ENCODE measurements around the gene MINDY3. TPM values are rescaled to one million over a fixed set of nuclear protein-coding genes. Genes with fewer than 3 reads are reported as not detected.

The MINDY3 gene
- total RNA-seq, 1 experiment from 2014 or later: 11.3 TPM

GRCh38 chr10:15859906-15860691, at the start of gene MINDY3 (continued):
- TF ChIP-seq, protein P1, sequence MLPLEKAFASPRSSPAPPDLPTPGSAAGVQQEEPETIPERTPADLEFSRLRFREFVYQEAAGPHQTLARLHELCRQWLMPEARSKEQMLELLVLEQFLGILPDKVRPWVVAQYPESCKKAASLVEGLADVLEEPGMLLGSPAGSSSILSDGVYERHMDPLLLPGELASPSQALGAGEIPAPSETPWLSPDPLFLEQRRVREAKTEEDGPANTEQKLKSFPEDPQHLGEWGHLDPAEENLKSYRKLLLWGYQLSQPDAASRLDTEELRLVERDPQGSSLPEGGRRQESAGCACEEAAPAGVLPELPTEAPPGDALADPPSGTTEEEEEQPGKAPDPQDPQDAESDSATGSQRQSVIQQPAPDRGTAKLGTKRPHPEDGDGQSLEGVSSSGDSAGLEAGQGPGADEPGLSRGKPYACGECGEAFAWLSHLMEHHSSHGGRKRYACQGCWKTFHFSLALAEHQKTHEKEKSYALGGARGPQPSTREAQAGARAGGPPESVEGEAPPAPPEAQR (CRISPR knock-in tag; IDR thresholded peaks at IDR 0.05): no peak

DNA sequence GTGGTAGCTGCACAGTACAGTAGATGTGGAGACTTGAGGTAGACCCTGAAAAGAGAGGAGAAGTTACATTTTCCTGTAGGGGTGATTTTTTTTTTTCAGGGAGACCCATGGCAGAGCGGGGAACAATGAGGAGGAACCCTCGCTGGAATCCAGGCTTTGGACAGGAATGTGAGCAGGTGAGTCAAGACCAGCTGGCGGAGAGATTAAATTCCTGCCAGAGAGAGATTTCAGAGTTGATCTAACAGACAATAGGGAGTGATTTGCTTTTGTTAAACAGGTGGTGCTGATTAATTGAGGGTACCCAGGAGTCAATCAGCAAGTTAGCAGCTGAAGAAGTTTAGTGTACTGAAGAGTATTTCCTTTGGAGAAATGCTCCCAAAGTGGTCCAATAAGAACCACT, 41.6 kb upstream of the MINDY3 start:
- H3K4me1 Mint-ChIP-seq: peaks cover 9% of the 10 kb centered on the region
- peaks cover 4% of the 10 kb centered on the region; the same call in 1 of the 2 replicates for H3K9me3 Mint-ChIP-seq
- H3K27ac Mint-ChIP-seq: no peak overlapping the region
- ATAC-seq (peak; percentile 80), DNase-seq (ENCODE audit: low spot score) (no peak)
- no peak overlapping the region for H3K4me3 Mint-ChIP-seq
- H3K36me3 Mint-ChIP-seq: no peaks in the 10 kb centered on the region
- TF ChIP-seq USF2 (CRISPR knock-in tag; IDR thresholded peaks at IDR 0.05) (no peak), TEAD4 (CRISPR knock-in tag; IDR thresholded peaks at IDR 0.05) (no peak), ZNF219 (CRISPR knock-in tag; IDR thresholded peaks at IDR 0.05; ENCODE audit: borderline replicate concordance) (no peak), GTF2I (CRISPR knock-in tag; conservative IDR thresholded peaks at IDR 0.05) (no peak), SP1 (CRISPR knock-in tag; conservative IDR thresholded peaks at IDR 0.05) (no peak)
- TF ChIP-seq, protein P2, sequence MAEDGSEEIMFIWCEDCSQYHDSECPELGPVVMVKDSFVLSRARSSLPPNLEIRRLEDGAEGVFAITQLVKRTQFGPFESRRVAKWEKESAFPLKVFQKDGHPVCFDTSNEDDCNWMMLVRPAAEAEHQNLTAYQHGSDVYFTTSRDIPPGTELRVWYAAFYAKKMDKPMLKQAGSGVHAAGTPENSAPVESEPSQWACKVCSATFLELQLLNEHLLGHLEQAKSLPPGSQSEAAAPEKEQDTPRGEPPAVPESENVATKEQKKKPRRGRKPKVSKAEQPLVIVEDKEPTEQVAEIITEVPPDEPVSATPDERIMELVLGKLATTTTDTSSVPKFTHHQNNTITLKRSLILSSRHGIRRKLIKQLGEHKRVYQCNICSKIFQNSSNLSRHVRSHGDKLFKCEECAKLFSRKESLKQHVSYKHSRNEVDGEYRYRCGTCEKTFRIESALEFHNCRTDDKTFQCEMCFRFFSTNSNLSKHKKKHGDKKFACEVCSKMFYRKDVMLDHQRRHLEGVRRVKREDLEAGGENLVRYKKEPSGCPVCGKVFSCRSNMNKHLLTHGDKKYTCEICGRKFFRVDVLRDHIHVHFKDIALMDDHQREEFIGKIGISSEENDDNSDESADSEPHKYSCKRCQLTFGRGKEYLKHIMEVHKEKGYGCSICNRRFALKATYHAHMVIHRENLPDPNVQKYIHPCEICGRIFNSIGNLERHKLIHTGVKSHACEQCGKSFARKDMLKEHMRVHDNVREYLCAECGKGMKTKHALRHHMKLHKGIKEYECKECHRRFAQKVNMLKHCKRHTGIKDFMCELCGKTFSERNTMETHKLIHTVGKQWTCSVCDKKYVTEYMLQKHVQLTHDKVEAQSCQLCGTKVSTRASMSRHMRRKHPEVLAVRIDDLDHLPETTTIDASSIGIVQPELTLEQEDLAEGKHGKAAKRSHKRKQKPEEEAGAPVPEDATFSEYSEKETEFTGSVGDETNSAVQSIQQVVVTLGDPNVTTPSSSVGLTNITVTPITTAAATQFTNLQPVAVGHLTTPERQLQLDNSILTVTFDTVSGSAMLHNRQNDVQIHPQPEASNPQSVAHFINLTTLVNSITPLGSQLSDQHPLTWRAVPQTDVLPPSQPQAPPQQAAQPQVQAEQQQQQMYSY (CRISPR knock-in tag; IDR thresholded peaks at IDR 0.05): no peak
- TF ChIP-seq, protein P3, sequence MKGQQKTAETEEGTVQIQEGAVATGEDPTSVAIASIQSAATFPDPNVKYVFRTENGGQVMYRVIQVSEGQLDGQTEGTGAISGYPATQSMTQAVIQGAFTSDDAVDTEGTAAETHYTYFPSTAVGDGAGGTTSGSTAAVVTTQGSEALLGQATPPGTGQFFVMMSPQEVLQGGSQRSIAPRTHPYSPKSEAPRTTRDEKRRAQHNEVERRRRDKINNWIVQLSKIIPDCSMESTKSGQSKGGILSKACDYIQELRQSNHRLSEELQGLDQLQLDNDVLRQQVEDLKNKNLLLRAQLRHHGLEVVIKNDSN (CRISPR knock-in tag; IDR thresholded peaks at IDR 0.05): no peak
- TF ChIP-seq, protein P4, sequence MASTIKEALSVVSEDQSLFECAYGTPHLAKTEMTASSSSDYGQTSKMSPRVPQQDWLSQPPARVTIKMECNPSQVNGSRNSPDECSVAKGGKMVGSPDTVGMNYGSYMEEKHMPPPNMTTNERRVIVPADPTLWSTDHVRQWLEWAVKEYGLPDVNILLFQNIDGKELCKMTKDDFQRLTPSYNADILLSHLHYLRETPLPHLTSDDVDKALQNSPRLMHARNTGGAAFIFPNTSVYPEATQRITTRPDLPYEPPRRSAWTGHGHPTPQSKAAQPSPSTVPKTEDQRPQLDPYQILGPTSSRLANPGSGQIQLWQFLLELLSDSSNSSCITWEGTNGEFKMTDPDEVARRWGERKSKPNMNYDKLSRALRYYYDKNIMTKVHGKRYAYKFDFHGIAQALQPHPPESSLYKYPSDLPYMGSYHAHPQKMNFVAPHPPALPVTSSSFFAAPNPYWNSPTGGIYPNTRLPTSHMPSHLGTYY (CRISPR knock-in tag; IDR thresholded peaks at IDR 0.05): no peak
- TF ChIP-seq, protein P5, sequence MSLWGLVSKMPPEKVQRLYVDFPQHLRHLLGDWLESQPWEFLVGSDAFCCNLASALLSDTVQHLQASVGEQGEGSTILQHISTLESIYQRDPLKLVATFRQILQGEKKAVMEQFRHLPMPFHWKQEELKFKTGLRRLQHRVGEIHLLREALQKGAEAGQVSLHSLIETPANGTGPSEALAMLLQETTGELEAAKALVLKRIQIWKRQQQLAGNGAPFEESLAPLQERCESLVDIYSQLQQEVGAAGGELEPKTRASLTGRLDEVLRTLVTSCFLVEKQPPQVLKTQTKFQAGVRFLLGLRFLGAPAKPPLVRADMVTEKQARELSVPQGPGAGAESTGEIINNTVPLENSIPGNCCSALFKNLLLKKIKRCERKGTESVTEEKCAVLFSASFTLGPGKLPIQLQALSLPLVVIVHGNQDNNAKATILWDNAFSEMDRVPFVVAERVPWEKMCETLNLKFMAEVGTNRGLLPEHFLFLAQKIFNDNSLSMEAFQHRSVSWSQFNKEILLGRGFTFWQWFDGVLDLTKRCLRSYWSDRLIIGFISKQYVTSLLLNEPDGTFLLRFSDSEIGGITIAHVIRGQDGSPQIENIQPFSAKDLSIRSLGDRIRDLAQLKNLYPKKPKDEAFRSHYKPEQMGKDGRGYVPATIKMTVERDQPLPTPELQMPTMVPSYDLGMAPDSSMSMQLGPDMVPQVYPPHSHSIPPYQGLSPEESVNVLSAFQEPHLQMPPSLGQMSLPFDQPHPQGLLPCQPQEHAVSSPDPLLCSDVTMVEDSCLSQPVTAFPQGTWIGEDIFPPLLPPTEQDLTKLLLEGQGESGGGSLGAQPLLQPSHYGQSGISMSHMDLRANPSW (CRISPR knock-in tag; conservative IDR thresholded peaks at IDR 0.05; ENCODE audit: low read depth): no peak
- POLR2A ChIA-PET: interaction anchor here (0.6 kb wide), 1 partner anchor 650 kb away, joined by 3 read pairs; no protein-coding TSS in a partner anchor
- H3K27me3 Mint-ChIP-seq (ENCODE audit: low read depth): no peaks in the 10 kb centered on the region
- CTCF ChIA-PET: interaction anchor here (0.6 to 3.0 kb wide), 20 partner anchors 11 to 876 kb away, joined by 3 to 22 read pairs (median 4); partner anchors contain the start of gene C1QL3

DNA sequence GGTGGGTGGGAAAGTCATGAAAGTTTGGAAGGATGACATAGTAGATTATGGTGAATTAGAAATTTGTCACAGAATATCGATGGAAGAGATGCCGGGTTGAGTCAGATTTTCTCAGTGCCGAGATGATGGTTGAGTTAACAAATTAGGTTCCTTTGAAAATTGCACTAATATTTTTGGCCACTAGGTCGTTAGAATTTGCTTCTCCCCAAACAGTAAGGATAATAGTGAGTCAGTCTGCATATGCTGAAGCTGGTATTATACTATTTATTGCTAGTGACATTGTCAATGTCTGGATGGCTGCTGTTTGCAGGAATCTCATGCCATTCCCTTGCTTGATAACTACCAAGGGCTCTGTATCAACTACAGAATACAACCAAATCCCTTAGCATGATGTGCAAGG, 37.7 kb upstream of the MINDY3 start:
- Mint-ChIP-seq H3K4me1 (peaks cover 12% of the 10 kb centered on the region), H3K4me3 (no peak overlapping the region), H3K27me3 (ENCODE audit: low read depth) (no peaks in the 10 kb centered on the region), H3K27ac (no peak overlapping the region), H3K9me3 (peaks cover 4% of the 10 kb centered on the region; the same call in 1 of the 2 replicates), H3K36me3 (no peaks in the 10 kb centered on the region)
- DNase-seq (ENCODE audit: low spot score) (no peak), ATAC-seq (no peak)
- ChIA-PET CTCF (interaction anchor here (0.5 to 0.8 kb wide), 3 partner anchors 20 to 820 kb away, joined by 3 read pairs; no protein-coding TSS in a partner anchor), POLR2A (no interaction called here)
- TF ChIP-seq NR1H2 (CRISPR knock-in tag; IDR thresholded peaks at IDR 0.05) (no peak), USF2 (CRISPR knock-in tag; IDR thresholded peaks at IDR 0.05) (no peak), FOXJ3 (CRISPR knock-in tag; IDR thresholded peaks at IDR 0.05; ENCODE audit: borderline replicate concordance) (no peak), TCF7 (CRISPR knock-in tag; IDR thresholded peaks at IDR 0.05; ENCODE audit: low read depth) (no peak)
- TF ChIP-seq, protein P2 (CRISPR knock-in tag; IDR thresholded peaks at IDR 0.05): no peak

All from WTC11 (cell line).